ENCODE measurements around the gene ANKRD24.
"Not testable (repeated sequence)": the region's sequence is repeated elsewhere in the genome, so short reads cannot be mapped to it uniquely, and the experiment has no call there.

Gene ANKRD24

GRCh38 chr19:4272894-4273293 lies 90.4 kb downstream of the ANKRD24 start:
- no peak for TF ChIP-seq POLR2A (IDR thresholded peaks at IDR 0.05; ENCODE audit: low read depth, low read length)
- no peak for FAIRE-seq
- no peak for DNase-seq (ENCODE audit: insufficient read length, low spot score)

DNA sequence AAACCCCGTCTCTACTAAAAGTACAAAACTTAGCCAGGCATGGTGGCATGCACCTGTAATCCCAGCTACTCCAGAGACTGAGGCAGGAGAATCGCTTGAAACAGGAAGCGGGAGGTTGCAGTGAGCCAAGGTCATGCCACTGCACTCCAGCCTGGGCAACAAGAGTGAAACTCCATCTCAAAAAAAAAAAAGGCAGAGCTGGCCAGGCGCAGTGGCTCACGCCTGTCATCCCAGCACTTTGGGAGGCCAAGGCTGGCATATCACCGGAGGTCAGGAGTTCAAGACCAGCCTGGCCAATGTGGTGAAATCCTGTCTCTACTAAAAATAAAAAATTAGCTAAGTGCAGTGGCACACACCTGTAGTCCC lies 91.8 kb downstream of the ANKRD24 start:
- not testable (repeated sequence) for FAIRE-seq; DNase-seq (ENCODE audit: insufficient read length, low spot score)
